Esophagus squamous epithelium (tissue), 4 donors: ENCODE measurements around the gene EEF1AKMT4.

Source experiments
- POLR2A ChIP-seq, 4 donors: fragments of 450-650 bp; IDR thresholded peaks; one replicate each; pipeline ENCODE4 v1.6.1; 2017; ENCODE audit warnings: antibody characterized with exemption in 4 of 4, mild to moderate bottlenecking in 4 of 4, moderate library complexity in 3 of 4
- TF ChIP-seq, protein P1 (sequence below), 6 experiments: fragments of 450-650 bp in 4 of 6; fragments of 200-600 bp in 2 of 6; sonication (generic) in 2 of 6; IDR thresholded peaks; one replicate each; pipeline ENCODE4 v1.5.1; 2016 to 2019; ENCODE audit warnings: antibody characterized with exemption in 6 of 6, mild to moderate bottlenecking in 4 of 6, moderate library complexity in 4 of 6

DNA sequence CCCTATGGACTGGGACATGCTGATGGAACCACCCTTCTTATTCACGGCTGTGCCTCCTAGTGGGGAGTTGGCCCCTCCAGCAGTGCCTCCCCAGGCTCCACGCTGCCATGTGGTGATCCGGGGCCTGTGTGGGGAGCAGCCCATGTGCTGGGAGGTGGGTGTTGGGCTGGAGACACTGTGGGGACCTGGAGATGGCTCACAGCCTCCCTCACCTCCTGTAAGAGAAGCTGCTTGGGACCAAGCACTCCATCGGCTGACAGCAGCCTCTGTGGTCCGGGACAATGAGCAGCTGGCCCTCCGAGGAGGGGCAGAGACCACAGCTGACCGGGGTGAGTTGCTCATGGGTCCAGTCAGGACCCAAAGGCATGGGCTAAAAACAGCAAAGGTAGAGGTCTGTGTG lies 9.8 kb upstream of the EEF1AKMT4 start:
- TF ChIP-seq POLR2A (IDR thresholded peaks at IDR 0.05), result no peak
- TF ChIP-seq, protein P1, sequence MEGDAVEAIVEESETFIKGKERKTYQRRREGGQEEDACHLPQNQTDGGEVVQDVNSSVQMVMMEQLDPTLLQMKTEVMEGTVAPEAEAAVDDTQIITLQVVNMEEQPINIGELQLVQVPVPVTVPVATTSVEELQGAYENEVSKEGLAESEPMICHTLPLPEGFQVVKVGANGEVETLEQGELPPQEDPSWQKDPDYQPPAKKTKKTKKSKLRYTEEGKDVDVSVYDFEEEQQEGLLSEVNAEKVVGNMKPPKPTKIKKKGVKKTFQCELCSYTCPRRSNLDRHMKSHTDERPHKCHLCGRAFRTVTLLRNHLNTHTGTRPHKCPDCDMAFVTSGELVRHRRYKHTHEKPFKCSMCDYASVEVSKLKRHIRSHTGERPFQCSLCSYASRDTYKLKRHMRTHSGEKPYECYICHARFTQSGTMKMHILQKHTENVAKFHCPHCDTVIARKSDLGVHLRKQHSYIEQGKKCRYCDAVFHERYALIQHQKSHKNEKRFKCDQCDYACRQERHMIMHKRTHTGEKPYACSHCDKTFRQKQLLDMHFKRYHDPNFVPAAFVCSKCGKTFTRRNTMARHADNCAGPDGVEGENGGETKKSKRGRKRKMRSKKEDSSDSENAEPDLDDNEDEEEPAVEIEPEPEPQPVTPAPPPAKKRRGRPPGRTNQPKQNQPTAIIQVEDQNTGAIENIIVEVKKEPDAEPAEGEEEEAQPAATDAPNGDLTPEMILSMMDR (IDR thresholded peaks at IDR 0.05), result no peak
